ENCODE results near the gene ASXL1.

ASXL1 gene

DNA sequence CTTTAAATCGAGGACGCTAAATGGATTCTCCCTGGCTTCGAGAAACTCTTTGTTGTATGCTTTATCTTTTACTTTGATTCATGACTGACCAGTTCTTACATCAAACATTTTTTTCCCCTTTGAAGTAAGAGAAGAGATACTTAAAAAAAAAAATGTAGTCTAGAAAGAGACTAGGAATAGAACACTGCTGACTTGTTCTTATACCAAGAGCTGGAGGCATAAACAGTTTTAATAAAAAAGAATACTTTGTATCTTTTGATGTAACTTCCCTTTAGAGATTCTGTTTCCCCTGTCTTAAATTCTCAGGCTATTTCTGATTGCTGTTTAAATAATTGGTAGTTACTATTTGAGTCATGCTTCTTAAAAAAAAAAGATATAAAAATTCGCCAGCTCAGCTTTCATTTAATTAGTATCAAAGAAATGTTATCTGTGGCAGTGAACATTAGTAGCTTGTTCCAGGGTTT lies 4.8 kb downstream of the ASXL1 start:
- no peak overlapping the region for H3K4me3 ChIP-seq (ENCODE audit: low read depth, low read length)
- no peak for DNase-seq (ENCODE audit: low read depth)
- TF ChIP-seq CTCF (IDR thresholded peaks at IDR 0.05; ENCODE audit: low read depth, low read length, missing control alignments): no peak

- H3K4me3 ChIP-seq (ENCODE audit: low read depth, low read length): no peak overlapping the region
Observed at GRCh38 chr20:32363492-32363891, 5.4 kb downstream of the ASXL1 start.

GRCh38 chr20:32364554-32365208 lies 6.5 kb downstream of the ASXL1 start:
- TF ChIP-seq CTCF (IDR thresholded peaks at IDR 0.05; ENCODE audit: low read depth, low read length, missing control alignments): no peak
- no peak for DNase-seq (ENCODE audit: low read depth)
- no peak overlapping the region for H3K4me3 ChIP-seq (ENCODE audit: low read depth, low read length)

More at GRCh38 chr20:32363492-32363891, 5.4 kb downstream of the ASXL1 start:
- no peak for DNase-seq (ENCODE audit: low read depth)
- TF ChIP-seq CTCF (IDR thresholded peaks at IDR 0.05; ENCODE audit: low read depth, low read length, missing control alignments): no peak

- no peak for DNase-seq (ENCODE audit: low read depth)
- TF ChIP-seq CTCF (IDR thresholded peaks at IDR 0.05; ENCODE audit: low read depth, low read length, missing control alignments): no peak
- H3K4me3 ChIP-seq (ENCODE audit: low read depth, low read length): no peak overlapping the region
Observed at GRCh38 chr20:32365564-32365963, 7.4 kb downstream of the ASXL1 start.

DNA sequence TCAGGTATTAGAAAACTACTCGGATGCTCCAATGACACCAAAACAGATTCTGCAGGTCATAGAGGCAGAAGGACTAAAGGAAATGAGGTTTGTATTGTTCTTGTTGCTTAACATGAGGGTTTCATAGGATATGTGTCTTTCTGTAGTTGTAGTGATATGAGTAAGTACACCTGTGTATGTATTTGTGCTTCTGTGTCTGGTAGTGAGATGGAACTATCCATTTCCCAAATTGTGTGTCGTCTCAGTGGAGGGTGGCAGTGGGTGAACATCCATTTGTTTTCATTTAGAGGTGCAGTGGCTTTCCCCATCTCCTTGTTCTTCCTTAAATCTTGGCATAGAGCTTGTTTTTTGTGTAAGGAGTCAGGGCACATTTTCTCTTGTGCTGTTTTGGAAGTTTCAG lies 8.2 kb downstream of the ASXL1 start:
- no peak for DNase-seq (ENCODE audit: low read depth)
- no peak overlapping the region for H3K4me3 ChIP-seq (ENCODE audit: low read depth, low read length)
- no peak for TF ChIP-seq CTCF (IDR thresholded peaks at IDR 0.05; ENCODE audit: low read depth, low read length, missing control alignments)

GRCh38 chr20:32368323-32368722 lies 10.2 kb downstream of the ASXL1 start:
- TF ChIP-seq CTCF (IDR thresholded peaks at IDR 0.05; ENCODE audit: low read depth, low read length, missing control alignments): no peak
- H3K4me3 ChIP-seq (ENCODE audit: low read depth, low read length): no peak overlapping the region
- DNase-seq (ENCODE audit: low read depth): no peak

DNA sequence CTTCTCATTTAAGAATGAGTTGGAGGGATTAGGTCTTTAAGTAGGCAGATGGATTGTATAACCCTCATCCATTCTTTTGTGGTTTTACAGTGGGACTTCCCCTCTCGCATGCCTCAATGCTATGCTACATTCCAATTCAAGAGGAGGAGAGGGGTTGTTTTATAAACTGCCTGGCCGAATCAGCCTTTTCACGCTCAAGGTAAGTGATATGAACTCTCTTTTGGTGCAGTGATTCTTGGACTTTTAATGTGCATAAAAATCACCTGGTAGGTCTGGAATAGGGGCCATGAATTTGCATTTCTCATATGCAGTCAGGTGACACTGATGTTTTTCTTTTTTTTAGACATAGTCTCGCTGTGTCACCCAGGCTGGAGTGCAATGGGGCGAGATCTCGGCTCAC lies 10.8 kb downstream of the ASXL1 start:
- H3K4me3 ChIP-seq (ENCODE audit: low read depth, low read length): no peak overlapping the region
- no peak for TF ChIP-seq CTCF (IDR thresholded peaks at IDR 0.05; ENCODE audit: low read depth, low read length, missing control alignments)
- no peak for DNase-seq (ENCODE audit: low read depth)
